ENCODE results near the gene HES1.

HES1 gene

GRCh38 chr3:194169595-194169994 is 33.6 kb downstream of the HES1 start:
- peaks cover 68% of the 10 kb centered on the region for H3K27me3 ChIP-seq (ENCODE audit: insufficient read depth, low read length)
- no peak overlapping the region for H2AFZ ChIP-seq (ENCODE audit: low read length, unreplicated experiment)
- H3K27ac ChIP-seq (ENCODE audit: low read depth, low read length), result no peak overlapping the region

GRCh38 chr3:194170793-194171192 is 34.8 kb downstream of the HES1 start:
- Histone ChIP-seq H3K79me2 (ENCODE audit: control insufficient read depth, insufficient read depth, low read length, unreplicated experiment) (no peaks in the 10 kb centered on the region), H3K27ac (ENCODE audit: low read depth, low read length) (no peak overlapping the region), H3K27me3 (ENCODE audit: insufficient read depth, low read length) (peaks cover 61% of the 10 kb centered on the region), H3K36me3 (ENCODE audit: insufficient read depth, low read length) (no peaks in the 10 kb centered on the region), H3K4me3 (ENCODE audit: low read depth, low read length) (no peak overlapping the region), H3K4me1 (ENCODE audit: control insufficient read depth, insufficient read depth, low read length, unreplicated experiment) (no peaks in the 10 kb centered on the region), H2AFZ (ENCODE audit: low read length, unreplicated experiment) (no peak overlapping the region)

More at GRCh38 chr3:194169595-194169994, 33.6 kb downstream of the HES1 start:
- no peak overlapping the region for H3K4me3 ChIP-seq (ENCODE audit: low read depth, low read length)
- H3K36me3 ChIP-seq (ENCODE audit: insufficient read depth, low read length), result no peaks in the 10 kb centered on the region
- no peaks in the 10 kb centered on the region for H3K4me1 ChIP-seq (ENCODE audit: control insufficient read depth, insufficient read depth, low read length, unreplicated experiment)
- no peaks in the 10 kb centered on the region for H3K79me2 ChIP-seq (ENCODE audit: control insufficient read depth, insufficient read depth, low read length, unreplicated experiment)

- Histone ChIP-seq H3K4me3 (ENCODE audit: low read depth, low read length) (no peak overlapping the region), H3K79me2 (ENCODE audit: control insufficient read depth, insufficient read depth, low read length, unreplicated experiment) (no peaks in the 10 kb centered on the region), H3K27me3 (ENCODE audit: insufficient read depth, low read length) (peaks cover 52% of the 10 kb centered on the region), H3K27ac (ENCODE audit: low read depth, low read length) (no peak overlapping the region), H3K4me1 (ENCODE audit: control insufficient read depth, insufficient read depth, low read length, unreplicated experiment) (no peaks in the 10 kb centered on the region), H2AFZ (ENCODE audit: low read length, unreplicated experiment) (no peak overlapping the region), H3K36me3 (ENCODE audit: insufficient read depth, low read length) (no peaks in the 10 kb centered on the region)
These were observed 38.5 kb downstream of the HES1 start for GRCh38 chr3:194174406-194174805.

- Histone ChIP-seq H3K27me3 (ENCODE audit: insufficient read depth, low read length) (peaks cover 46% of the 10 kb centered on the region), H3K79me2 (ENCODE audit: control insufficient read depth, insufficient read depth, low read length, unreplicated experiment) (no peaks in the 10 kb centered on the region), H3K4me1 (ENCODE audit: control insufficient read depth, insufficient read depth, low read length, unreplicated experiment) (no peaks in the 10 kb centered on the region), H3K27ac (ENCODE audit: low read depth, low read length) (no peak overlapping the region), H3K4me3 (ENCODE audit: low read depth, low read length) (no peak overlapping the region), H3K36me3 (ENCODE audit: insufficient read depth, low read length) (no peaks in the 10 kb centered on the region), H2AFZ (ENCODE audit: low read length, unreplicated experiment) (no peak overlapping the region)
These were observed 39.0 kb downstream of the HES1 start for GRCh38 chr3:194174980-194175379.

GRCh38 chr3:194176274-194176991 is 40.5 kb downstream of the HES1 start:
- Histone ChIP-seq H3K4me3 (ENCODE audit: low read depth, low read length) (no peak overlapping the region), H3K4me1 (ENCODE audit: control insufficient read depth, insufficient read depth, low read length, unreplicated experiment) (no peaks in the 10 kb centered on the region), H3K79me2 (ENCODE audit: control insufficient read depth, insufficient read depth, low read length, unreplicated experiment) (no peaks in the 10 kb centered on the region), H3K36me3 (ENCODE audit: insufficient read depth, low read length) (no peaks in the 10 kb centered on the region), H3K27me3 (ENCODE audit: insufficient read depth, low read length) (peaks cover 37% of the 10 kb centered on the region), H3K27ac (ENCODE audit: low read depth, low read length) (no peak overlapping the region), H2AFZ (ENCODE audit: low read length, unreplicated experiment) (no peak overlapping the region)

- no peak overlapping the region for H3K4me3 ChIP-seq (ENCODE audit: low read depth, low read length)
- H2AFZ ChIP-seq (ENCODE audit: low read length, unreplicated experiment), result no peak overlapping the region
- H3K27me3 ChIP-seq (ENCODE audit: insufficient read depth, low read length), result peaks cover 37% of the 10 kb centered on the region
- H3K36me3 ChIP-seq (ENCODE audit: insufficient read depth, low read length), result no peaks in the 10 kb centered on the region
- H3K4me1 ChIP-seq (ENCODE audit: control insufficient read depth, insufficient read depth, low read length, unreplicated experiment), result no peaks in the 10 kb centered on the region
- no peak overlapping the region for H3K27ac ChIP-seq (ENCODE audit: low read depth, low read length)
- H3K79me2 ChIP-seq (ENCODE audit: control insufficient read depth, insufficient read depth, low read length, unreplicated experiment), result no peaks in the 10 kb centered on the region
These were observed 41.2 kb downstream of the HES1 start for GRCh38 chr3:194177141-194177540.

GRCh38 chr3:194178128-194178527 is 42.2 kb downstream of the HES1 start:
- H2AFZ ChIP-seq (ENCODE audit: low read length, unreplicated experiment), result no peak overlapping the region
- no peak overlapping the region for H3K4me3 ChIP-seq (ENCODE audit: low read depth, low read length)
- no peaks in the 10 kb centered on the region for H3K79me2 ChIP-seq (ENCODE audit: control insufficient read depth, insufficient read depth, low read length, unreplicated experiment)
- peaks cover 37% of the 10 kb centered on the region for H3K27me3 ChIP-seq (ENCODE audit: insufficient read depth, low read length)
- no peaks in the 10 kb centered on the region for H3K36me3 ChIP-seq (ENCODE audit: insufficient read depth, low read length)
- H3K27ac ChIP-seq (ENCODE audit: low read depth, low read length), result no peak overlapping the region
- no peaks in the 10 kb centered on the region for H3K4me1 ChIP-seq (ENCODE audit: control insufficient read depth, insufficient read depth, low read length, unreplicated experiment)

GRCh38 chr3:194178669-194179068 is 42.7 kb downstream of the HES1 start:
- H3K36me3 ChIP-seq (ENCODE audit: insufficient read depth, low read length), result no peaks in the 10 kb centered on the region
- H3K27ac ChIP-seq (ENCODE audit: low read depth, low read length), result no peak overlapping the region
- no peak overlapping the region for H2AFZ ChIP-seq (ENCODE audit: low read length, unreplicated experiment)
- H3K79me2 ChIP-seq (ENCODE audit: control insufficient read depth, insufficient read depth, low read length, unreplicated experiment), result no peaks in the 10 kb centered on the region
- H3K4me3 ChIP-seq (ENCODE audit: low read depth, low read length), result no peak overlapping the region
- peaks cover 37% of the 10 kb centered on the region for H3K27me3 ChIP-seq (ENCODE audit: insufficient read depth, low read length)
- H3K4me1 ChIP-seq (ENCODE audit: control insufficient read depth, insufficient read depth, low read length, unreplicated experiment), result no peaks in the 10 kb centered on the region

- Histone ChIP-seq H3K4me1 (ENCODE audit: control insufficient read depth, insufficient read depth, low read length, unreplicated experiment) (no peaks in the 10 kb centered on the region), H3K36me3 (ENCODE audit: insufficient read depth, low read length) (no peaks in the 10 kb centered on the region), H3K79me2 (ENCODE audit: control insufficient read depth, insufficient read depth, low read length, unreplicated experiment) (no peaks in the 10 kb centered on the region), H3K27ac (ENCODE audit: low read depth, low read length) (no peak overlapping the region), H3K27me3 (ENCODE audit: insufficient read depth, low read length) (peaks cover 31% of the 10 kb centered on the region), H2AFZ (ENCODE audit: low read length, unreplicated experiment) (no peak overlapping the region), H3K4me3 (ENCODE audit: low read depth, low read length) (no peak overlapping the region)
These were observed 44.6 kb downstream of the HES1 start for GRCh38 chr3:194180570-194180969.

GRCh38 chr3:194181612-194182529 is 45.9 kb downstream of the HES1 start:
- Histone ChIP-seq H3K27ac (ENCODE audit: low read depth, low read length) (no peak overlapping the region), H2AFZ (ENCODE audit: low read length, unreplicated experiment) (no peak overlapping the region), H3K4me3 (ENCODE audit: low read depth, low read length) (no peak overlapping the region), H3K27me3 (ENCODE audit: insufficient read depth, low read length) (peaks cover 23% of the 10 kb centered on the region), H3K4me1 (ENCODE audit: control insufficient read depth, insufficient read depth, low read length, unreplicated experiment) (no peaks in the 10 kb centered on the region), H3K79me2 (ENCODE audit: control insufficient read depth, insufficient read depth, low read length, unreplicated experiment) (no peaks in the 10 kb centered on the region), H3K36me3 (ENCODE audit: insufficient read depth, low read length) (no peaks in the 10 kb centered on the region)
